Activated CD4-positive, CD25-positive, alpha-beta regulatory T cell (primary cell): Measurements from ENCODE around the gene TRPM7.

ENCODE experiments used
- DNase-seq, 4 experiments: peaks; one replicate each; lab custom pipeline; 2025; lab: John Stamatoyannopoulos, UW

Gene TRPM7

DNA sequence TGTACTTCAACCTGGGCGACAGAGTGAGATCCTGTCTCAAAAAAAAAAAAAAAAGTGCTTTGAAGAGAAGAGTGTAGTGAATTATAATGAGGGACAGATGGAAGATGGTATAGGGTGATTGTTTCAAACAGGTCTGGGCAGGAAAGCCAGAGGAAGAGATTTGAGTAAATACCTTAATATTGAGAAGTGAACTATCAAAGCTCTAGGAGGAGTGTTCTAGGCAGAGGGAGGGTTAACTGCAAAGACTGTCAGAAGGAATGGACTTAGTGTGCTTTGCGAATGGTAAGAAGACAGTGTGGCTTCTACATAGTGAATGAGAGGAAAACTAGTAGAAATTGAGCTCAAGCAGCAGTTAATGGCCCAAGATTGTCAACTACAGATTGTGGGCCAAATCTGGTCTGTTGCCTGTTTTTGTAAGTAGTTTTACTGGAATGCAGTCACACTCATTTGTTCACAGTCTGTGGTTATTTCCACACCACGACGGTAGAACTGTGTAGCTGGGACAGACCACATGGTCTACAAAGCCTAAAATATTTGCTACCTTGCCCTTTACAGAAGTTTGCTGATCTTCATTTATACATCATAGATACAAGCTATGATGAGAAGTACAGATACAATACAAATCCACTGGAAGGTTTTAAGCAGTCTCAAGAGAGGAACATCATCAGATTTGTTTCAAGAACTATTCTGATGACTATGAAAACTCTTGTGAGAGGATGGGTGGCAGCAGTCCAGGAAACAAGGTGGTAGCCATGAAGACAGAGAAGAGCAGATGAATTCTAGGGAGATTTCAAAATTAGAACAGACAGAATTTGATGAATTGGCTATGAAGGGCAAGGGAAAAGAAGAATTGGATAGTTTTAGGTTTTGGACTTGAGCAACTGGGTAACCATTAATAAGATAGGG, 123.6 kb downstream of the TRPM7 start:
- DNase-seq, result no peak

DNA sequence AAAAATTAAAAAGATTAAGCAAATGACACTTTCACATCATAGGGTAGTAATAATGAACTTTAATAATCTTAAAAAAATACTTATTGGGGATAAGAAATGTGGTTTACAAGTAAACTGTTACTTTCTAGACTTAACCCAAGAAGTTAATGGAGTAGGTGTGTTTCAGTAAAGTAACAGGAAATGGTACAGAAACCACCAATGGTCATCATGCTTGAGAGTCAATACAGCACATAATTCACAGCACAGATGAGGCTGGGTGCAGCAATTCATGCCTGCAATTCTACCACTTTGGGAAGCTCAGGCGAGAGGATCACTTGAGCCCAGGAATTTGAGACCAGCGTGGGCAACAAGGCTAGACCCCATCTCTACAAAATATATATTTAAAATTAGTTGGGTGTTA, 128.6 kb downstream of the TRPM7 start:
- DNase-seq, result no peak

DNA sequence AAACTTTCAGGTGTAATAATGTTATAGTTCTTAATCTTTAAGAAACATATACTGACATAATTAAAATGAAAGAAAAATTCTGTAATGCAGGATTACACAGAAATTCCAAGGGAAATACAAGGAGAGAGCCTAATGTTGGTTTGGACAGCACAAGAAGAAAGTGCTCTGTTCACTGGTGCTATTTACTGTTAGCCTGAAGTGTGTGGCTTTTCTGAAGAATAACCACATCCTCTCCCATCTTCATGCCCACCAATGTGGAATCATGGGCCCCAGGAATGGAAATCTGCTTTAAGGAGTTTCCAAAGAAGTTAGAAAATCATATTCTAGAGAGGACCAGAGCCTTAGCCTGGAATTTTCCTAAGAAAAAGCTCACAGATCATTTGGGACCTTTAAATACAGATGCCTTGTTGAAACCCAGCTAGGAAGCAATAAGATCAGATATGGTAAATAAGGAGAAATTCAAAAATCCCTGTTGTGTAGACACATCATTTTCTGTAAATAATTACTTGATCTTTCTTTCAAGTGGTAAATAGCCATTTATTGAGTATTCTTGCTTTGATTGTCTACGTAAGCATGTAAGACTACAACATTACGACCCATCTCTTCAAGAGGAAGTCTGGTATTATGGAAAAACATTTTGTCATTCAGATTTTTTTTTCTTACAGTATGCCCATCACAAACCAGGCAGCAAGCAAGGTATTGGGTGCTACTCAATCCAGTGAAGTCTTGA, 129.8 kb downstream of the TRPM7 start:
- no peak for DNase-seq

DNA sequence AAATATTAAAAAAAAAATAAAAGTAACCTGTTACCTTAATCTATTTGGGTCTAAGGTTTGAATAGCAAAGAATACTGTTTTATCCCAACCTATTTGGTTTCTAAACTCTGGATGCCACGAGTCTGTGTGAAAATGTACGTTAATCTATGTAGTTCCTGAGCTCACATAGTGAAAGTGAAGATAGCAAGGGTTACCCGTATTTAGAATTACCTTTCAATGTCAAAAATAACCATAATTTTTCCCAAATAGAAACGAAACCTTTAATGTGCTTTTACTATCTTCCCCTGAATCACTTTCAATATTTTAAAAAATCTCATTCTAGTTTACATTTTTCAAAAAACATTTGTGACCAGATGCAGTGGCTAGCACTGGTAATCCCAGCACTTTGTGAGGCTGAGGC, 134.4 kb downstream of the TRPM7 start:
- no peak for DNase-seq

DNA sequence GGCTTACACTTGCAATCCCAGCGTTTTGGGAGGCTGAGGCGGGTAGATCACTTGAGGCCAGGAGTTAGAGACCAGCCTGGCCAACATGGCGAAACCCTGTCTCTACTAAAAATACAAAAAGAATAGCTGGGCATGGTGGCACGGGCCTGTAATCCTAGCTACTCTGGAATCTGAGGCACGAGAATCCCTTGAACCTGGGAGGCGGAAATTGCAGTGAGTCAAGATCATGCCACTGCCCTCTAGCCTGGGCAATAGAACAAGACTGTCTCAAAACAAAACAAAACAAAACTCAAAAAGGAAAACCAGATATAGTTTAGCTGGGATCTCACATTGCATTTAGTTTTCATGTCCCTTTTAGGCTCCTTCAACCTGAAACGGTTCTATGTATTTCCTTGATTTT, 137.3 kb downstream of the TRPM7 start:
- no peak for DNase-seq

DNA sequence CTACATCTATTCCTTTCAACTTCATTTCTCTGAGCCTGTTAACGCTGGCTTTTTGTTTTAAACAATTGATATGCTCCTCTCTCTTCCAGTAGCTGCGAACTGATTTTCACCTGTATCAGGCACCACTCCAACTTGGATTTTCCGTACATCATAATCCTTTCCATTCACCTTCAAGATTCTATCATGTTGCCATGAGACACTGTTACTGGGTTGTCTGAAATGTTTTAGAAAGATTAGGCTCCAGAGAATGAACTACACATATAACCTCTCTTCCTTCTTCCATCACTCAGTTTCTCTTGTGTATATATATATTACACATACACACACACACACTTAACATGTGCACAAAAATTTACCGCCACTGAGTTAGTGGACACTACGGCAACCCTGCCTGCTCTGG, 140.0 kb downstream of the TRPM7 start, which contains the start of gene USP50:
TSS of gene USP50 (minus strand) at position 101 of the 400 bp plus-strand sequence. CDS start 141 bp downstream, outside the sequence.
- DNase-seq, result no peak

DNA sequence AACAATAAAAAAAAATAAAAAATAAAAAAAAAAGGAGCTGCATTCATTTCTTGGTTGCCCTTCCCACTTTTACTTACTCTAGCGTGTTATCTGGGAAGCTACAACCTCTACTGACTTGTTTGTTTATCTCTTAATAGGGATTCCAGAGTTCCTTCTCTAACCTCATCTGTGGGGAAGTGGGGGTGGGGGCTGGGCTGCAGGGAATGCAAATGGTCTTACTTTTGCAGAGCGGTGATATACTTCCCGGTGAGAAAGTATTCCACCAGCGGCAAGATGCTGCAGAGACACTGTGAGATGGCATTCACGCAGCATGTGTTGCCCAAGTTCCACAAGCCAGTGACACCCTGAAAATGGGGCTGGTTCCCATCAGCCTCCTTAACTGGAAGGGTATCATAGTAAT, 142.2 kb downstream of the TRPM7 start:
- DNase-seq, result no peak

DNA sequence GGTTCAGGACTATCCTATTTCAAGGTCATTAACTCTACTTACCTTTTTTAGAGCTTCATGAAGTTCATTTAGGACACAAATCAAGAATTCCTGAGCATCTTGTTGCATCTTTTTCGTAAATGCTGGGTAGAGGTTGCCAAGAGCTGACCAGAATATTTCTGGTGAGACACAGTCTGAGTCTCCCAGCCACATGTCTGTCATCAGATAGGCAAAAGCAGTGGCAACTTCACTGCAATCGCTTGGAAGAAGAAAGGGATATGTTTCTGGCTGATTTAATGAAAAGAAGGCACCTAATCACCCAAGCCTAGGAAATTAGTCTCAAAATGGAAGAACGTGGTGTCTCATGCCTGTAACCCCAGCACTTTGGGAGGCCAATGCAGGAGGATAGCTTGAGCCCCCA, 143.0 kb downstream of the TRPM7 start:
- no peak for DNase-seq

DNA sequence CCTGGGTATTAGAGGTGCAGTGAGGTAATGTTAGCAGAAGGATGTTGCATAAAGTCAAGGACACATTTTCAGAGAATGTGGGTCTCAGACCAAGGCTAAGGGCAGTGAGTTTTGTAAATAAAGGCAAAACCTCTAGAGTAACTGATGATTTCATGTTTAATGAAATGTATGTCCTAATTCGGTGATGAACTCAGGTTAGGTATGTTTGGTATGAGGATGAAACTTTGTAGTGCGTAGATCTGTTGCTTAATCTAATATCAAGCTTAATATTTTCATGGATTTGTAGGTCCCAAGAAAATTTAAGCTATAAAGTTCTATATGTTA, 143.7 kb downstream of the TRPM7 start:
- no peak for DNase-seq

DNA sequence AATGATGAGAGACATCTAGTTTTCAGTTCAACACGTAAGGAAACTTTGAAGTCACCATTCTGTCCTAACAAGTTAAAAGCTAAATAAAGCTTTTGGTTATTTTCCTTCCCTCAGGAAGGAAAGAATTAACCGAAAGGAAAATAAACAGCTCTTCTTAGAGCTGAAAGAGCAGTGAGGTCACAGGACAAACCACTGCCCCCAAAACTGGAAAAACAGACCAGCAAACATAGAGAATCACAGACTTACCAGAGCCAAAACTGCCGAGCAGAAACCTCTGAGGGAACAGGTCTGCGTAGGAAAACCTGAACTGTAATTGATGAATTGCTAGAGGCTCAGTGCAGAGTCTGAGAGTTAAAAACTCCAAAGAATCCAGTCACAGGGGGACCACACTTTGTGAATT, 154.8 kb downstream of the TRPM7 start:
- no peak for DNase-seq

DNA sequence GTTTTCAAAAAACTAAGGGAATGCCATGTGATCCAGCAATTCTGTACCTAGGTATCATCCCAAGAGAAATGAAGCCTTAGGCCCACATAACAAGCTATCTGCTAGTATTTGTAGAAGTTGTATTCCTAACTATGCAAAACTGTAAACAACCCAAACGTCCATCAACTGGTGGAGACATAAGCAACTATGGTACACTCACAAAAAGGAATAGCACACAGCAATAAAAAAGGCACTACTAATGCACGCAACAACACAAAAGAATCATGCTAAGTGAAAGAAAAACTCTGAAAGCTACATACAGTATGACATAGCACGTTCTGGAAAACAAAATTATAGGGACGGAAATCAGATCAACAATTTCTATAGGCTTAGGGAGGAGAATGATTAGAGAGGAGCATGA, 155.4 kb downstream of the TRPM7 start:
- no peak for DNase-seq

DNA sequence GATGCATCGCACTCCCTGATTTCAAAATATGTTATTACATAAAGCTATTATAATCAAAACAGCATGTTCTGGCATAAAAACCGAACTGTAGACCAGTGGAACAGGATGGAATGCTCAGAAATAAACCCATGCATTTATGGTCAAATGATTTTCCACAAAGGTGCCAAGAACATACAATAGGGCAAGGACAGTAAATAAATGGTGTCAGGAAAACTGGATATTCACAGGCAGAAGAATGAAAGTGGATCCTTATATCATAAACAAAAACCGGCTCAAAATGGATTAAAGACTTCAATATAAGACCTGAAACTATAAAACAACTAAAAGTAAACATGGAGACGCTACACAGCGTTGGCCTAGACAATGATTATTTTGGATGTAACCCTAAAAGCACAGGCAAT, 162.7 kb downstream of the TRPM7 start:
- no peak for DNase-seq

DNA sequence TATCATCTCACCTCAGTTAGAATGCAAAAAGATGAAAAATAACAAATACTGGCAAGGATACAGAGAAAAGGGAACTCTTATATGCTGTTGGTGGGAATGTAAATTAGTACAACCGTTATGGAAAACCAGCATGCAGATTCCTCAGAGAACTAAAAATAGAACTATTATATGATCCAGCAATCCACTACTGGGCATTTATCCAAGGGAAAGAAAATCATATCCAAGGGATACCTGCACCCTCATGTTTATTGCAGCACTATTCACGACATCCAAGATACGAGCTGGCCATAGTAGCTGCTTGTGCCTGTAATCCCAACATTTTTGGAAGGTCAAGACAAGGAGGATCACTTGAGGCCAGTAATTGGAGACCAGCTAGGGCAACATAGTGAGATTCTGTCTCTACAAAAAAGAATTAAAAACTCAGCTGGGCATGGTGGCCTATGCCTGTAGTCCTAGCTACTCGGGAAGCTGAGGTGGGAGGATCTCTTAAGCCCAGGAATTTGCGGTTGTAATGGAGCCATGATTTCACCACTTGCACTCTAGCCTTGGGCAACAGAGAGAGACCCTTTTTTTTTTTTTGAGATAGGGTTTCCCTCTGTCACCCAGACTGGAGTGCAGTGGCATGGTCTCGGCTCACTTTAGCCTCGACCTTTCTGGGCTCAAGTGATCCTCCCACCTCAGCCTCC, 166.7 kb downstream of the TRPM7 start:
- DNase-seq, result no peak

DNA sequence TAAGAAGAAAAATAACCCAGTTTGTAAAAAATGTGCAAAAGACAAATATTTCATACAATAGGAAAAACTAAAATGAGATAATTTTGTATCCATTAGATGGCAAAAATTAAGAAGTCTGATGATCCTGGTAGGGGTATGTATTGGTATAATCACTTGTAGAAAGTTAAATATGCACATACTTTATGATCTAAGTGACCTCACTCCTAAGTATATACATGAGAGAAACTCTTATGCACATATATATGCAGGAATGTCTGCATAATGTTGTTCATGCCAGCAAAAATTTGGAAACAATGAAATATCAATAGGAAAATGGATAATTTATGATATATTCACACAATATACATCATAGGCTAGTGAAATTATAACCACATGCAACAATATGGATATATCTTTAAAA, 173.6 kb downstream of the TRPM7 start:
- no peak for DNase-seq
